ENCODE measurements around the gene MYO7B.
"Not testable (repeated sequence)": the region's sequence is repeated elsewhere in the genome, so short reads cannot be mapped to it uniquely, and the experiment has no call there.

MYO7B gene

DNA sequence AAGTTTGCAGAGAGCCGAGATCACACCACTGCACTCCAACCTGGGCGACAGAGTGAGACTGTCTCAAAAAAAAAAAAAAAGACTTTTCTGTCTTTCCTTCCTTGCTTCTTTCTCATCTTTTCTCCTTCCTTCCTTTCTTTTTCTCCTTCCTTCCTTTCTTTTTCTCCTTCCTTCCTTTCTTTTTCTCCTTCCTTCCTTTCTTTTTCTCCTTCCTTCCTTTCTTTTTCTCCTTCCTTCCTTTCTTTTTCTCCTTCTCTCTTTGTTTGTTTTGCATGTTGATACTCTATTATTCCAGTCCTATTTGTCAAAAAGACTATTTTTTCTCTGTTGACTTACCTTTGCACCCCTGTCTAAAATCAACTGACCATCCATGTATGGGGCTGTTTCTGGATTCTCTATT is 36.9 kb downstream of the MYO7B start:
- not testable (repeated sequence) for H2BK15ac ChIP-seq (ENCODE audit: low read length); H3K27ac ChIP-seq (replicated peaks; ENCODE audit: low read length); H3K23ac ChIP-seq (ENCODE audit: low read depth, low read length, poor library complexity); H3K4ac ChIP-seq (ENCODE audit: low read length); H2BK12ac ChIP-seq (ENCODE audit: low read length); H3K14ac ChIP-seq (ENCODE audit: low read length); H4K8ac ChIP-seq (ENCODE audit: low read depth, low read length); H3K9ac ChIP-seq (ENCODE audit: low read depth, low read length, poor library complexity); H2BK5ac ChIP-seq (ENCODE audit: low read length); H2AK5ac ChIP-seq (ENCODE audit: low read depth, low read length); H3K79me1 ChIP-seq (ENCODE audit: low read depth, low read length); DNase-seq (ENCODE audit: low spot score); H3K4me3 ChIP-seq (ENCODE audit: low read length in 2 of 2); H3K9me3 ChIP-seq (replicated peaks in 1 of 2; ENCODE audit: control insufficient read depth in 2 of 2, insufficient read depth in 1 of 2, low read depth in 1 of 2, low read length in 2 of 2); H4K91ac ChIP-seq (ENCODE audit: low read depth, low read length, poor library complexity); H3K18ac ChIP-seq (ENCODE audit: low read length); H3K4me2 ChIP-seq (ENCODE audit: insufficient read depth, low read length, poor library complexity, severe bottlenecking); H2AFZ ChIP-seq (ENCODE audit: low read length); H3K36me3 ChIP-seq (replicated peaks in 1 of 2; ENCODE audit: control insufficient read depth in 2 of 2, insufficient read depth in 2 of 2, low read length in 2 of 2); H3K4me1 ChIP-seq (ENCODE audit: control insufficient read depth in 2 of 2, insufficient read depth in 1 of 2, low read depth in 1 of 2, low read length in 2 of 2); H2BK120ac ChIP-seq (ENCODE audit: low read depth, low read length)
- WGBS, 2 donors (ENCODE audit: extremely low coverage in 2 of 2, insufficient read length in 2 of 2, insufficient replicate concordance in 1 of 2), result no CpG with 5 or more reads among the region's 2 CpGs
- peaks cover 0 to 47% (median 0%) of the 10 kb centered on the region in 3 experiments for H3K27me3 ChIP-seq (ENCODE audit: control insufficient read depth in 3 of 3, insufficient read depth in 3 of 3, low read depth in 1 of 3, low read length in 3 of 3)

GRCh38 chr2:127572841-127573240 is 37.4 kb downstream of the MYO7B start:
- no peak for DNase-seq (ENCODE audit: low spot score)
- Histone ChIP-seq H4K8ac (ENCODE audit: low read depth, low read length) (no peak overlapping the region), H3K23ac (ENCODE audit: low read depth, low read length, poor library complexity) (no peak overlapping the region), H3K14ac (ENCODE audit: low read length) (no peak overlapping the region), H2BK5ac (ENCODE audit: low read length) (no peak overlapping the region), H4K91ac (ENCODE audit: low read depth, low read length, poor library complexity) (no peak overlapping the region), H2BK15ac (ENCODE audit: low read length) (no peak overlapping the region), H3K18ac (ENCODE audit: low read length) (no peak overlapping the region), H2AK5ac (ENCODE audit: low read depth, low read length) (no peak overlapping the region), H2AFZ (ENCODE audit: low read length) (no peak overlapping the region), H3K27ac (replicated peaks; ENCODE audit: low read length) (no peak overlapping the region), H3K9ac (ENCODE audit: low read depth, low read length, poor library complexity) (no peak overlapping the region), H3K4me1 (ENCODE audit: control insufficient read depth in 2 of 2, insufficient read depth in 1 of 2, low read depth in 1 of 2, low read length in 2 of 2) (no peaks in the 10 kb centered on the region), H3K79me1 (ENCODE audit: low read depth, low read length) (no peaks in the 10 kb centered on the region), H2BK12ac (ENCODE audit: low read length) (no peak overlapping the region), H3K36me3 (replicated peaks in 1 of 2; ENCODE audit: control insufficient read depth in 2 of 2, insufficient read depth in 2 of 2, low read length in 2 of 2) (no peaks in the 10 kb centered on the region), H2BK120ac (ENCODE audit: low read depth, low read length) (no peak overlapping the region), H3K27me3 (ENCODE audit: control insufficient read depth in 3 of 3, insufficient read depth in 3 of 3, low read depth in 1 of 3, low read length in 3 of 3) (peaks cover 0 to 43% (median 0%) of the 10 kb centered on the region in 3 experiments), H3K9me3 (replicated peaks in 1 of 2; ENCODE audit: control insufficient read depth in 2 of 2, insufficient read depth in 1 of 2, low read depth in 1 of 2, low read length in 2 of 2) (no peaks in the 10 kb centered on the region), H3K4ac (ENCODE audit: low read length) (no peak overlapping the region), H3K4me3 (ENCODE audit: low read length in 2 of 2) (no peak overlapping the region), H3K4me2 (ENCODE audit: insufficient read depth, low read length, poor library complexity, severe bottlenecking) (no peak overlapping the region)
- no CpG with 5 or more reads among the region's 5 CpGs for whole genome bisulfite sequencing, 2 donors (ENCODE audit: extremely low coverage in 2 of 2, insufficient read length in 2 of 2, insufficient replicate concordance in 1 of 2)

GRCh38 chr2:127573298-127573697 is 37.8 kb downstream of the MYO7B start:
- Histone ChIP-seq H3K14ac (ENCODE audit: low read length) (no peak overlapping the region), H2BK12ac (ENCODE audit: low read length) (no peak overlapping the region), H3K4ac (ENCODE audit: low read length) (no peak overlapping the region), H3K9me3 (replicated peaks in 1 of 2; ENCODE audit: control insufficient read depth in 2 of 2, insufficient read depth in 1 of 2, low read depth in 1 of 2, low read length in 2 of 2) (no peaks in the 10 kb centered on the region), H3K4me2 (ENCODE audit: insufficient read depth, low read length, poor library complexity, severe bottlenecking) (no peak overlapping the region), H3K23ac (ENCODE audit: low read depth, low read length, poor library complexity) (no peak overlapping the region), H3K4me3 (ENCODE audit: low read length in 2 of 2) (no peak overlapping the region), H3K18ac (ENCODE audit: low read length) (no peak overlapping the region), H3K79me1 (ENCODE audit: low read depth, low read length) (no peaks in the 10 kb centered on the region), H4K8ac (ENCODE audit: low read depth, low read length) (no peak overlapping the region), H3K27me3 (ENCODE audit: control insufficient read depth in 3 of 3, insufficient read depth in 3 of 3, low read depth in 1 of 3, low read length in 3 of 3) (peaks cover 0 to 41% (median 0%) of the 10 kb centered on the region in 3 experiments), H2BK15ac (ENCODE audit: low read length) (no peak overlapping the region), H2AFZ (ENCODE audit: low read length) (no peak overlapping the region), H2BK5ac (ENCODE audit: low read length) (no peak overlapping the region), H4K91ac (ENCODE audit: low read depth, low read length, poor library complexity) (no peak overlapping the region), H3K4me1 (ENCODE audit: control insufficient read depth in 2 of 2, insufficient read depth in 1 of 2, low read depth in 1 of 2, low read length in 2 of 2) (no peaks in the 10 kb centered on the region), H3K36me3 (replicated peaks in 1 of 2; ENCODE audit: control insufficient read depth in 2 of 2, insufficient read depth in 2 of 2, low read length in 2 of 2) (no peaks in the 10 kb centered on the region), H3K27ac (replicated peaks; ENCODE audit: low read length) (no peak overlapping the region), H3K9ac (ENCODE audit: low read depth, low read length, poor library complexity) (no peak overlapping the region), H2BK120ac (ENCODE audit: low read depth, low read length) (no peak overlapping the region), H2AK5ac (ENCODE audit: low read depth, low read length) (no peak overlapping the region)
- no peak for DNase-seq (ENCODE audit: low spot score)
- WGBS, 2 donors (ENCODE audit: extremely low coverage in 2 of 2, insufficient read length in 2 of 2, insufficient replicate concordance in 1 of 2), result no CpG with 5 or more reads among the region's 6 CpGs

DNA sequence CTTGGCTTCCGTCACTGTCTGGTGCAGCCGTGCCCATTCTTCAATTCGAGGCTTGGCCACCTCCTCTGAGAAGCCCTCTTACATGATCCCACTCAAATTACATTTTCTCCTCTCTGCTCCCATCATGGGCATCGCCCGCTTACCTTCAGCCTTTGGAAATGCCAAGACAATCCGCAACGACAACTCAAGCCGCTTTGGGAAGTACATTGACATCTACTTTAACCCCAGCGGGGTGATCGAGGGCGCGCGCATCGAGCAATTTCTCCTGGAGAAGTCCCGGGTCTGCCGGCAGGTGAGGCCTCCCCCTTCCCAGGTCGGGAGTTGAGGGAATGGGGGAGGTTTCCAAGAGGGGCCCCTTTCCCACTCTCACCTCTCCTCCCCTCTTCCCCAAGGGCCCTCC is 38.3 kb downstream of the MYO7B start:
- H2BK15ac ChIP-seq (ENCODE audit: low read length), result no peak overlapping the region
- H3K4me2 ChIP-seq (ENCODE audit: insufficient read depth, low read length, poor library complexity, severe bottlenecking), result no peak overlapping the region
- DNase-seq (ENCODE audit: low spot score), result no peak
- no peaks in the 10 kb centered on the region for H3K9me3 ChIP-seq (replicated peaks in 1 of 2; ENCODE audit: control insufficient read depth in 2 of 2, insufficient read depth in 1 of 2, low read depth in 1 of 2, low read length in 2 of 2)
- WGBS, 2 donors (ENCODE audit: extremely low coverage in 2 of 2, insufficient read length in 2 of 2, insufficient replicate concordance in 1 of 2), result no CpG with 5 or more reads among the region's 17 CpGs
- no peak overlapping the region for H3K9ac ChIP-seq (ENCODE audit: low read depth, low read length, poor library complexity)
- no peak overlapping the region for H3K4me3 ChIP-seq (ENCODE audit: low read length in 2 of 2)
- no peak overlapping the region for H3K27ac ChIP-seq (replicated peaks; ENCODE audit: low read length)
- no peak overlapping the region for H2BK120ac ChIP-seq (ENCODE audit: low read depth, low read length)
- H2BK12ac ChIP-seq (ENCODE audit: low read length), result no peak overlapping the region
- H3K27me3 ChIP-seq (ENCODE audit: control insufficient read depth in 3 of 3, insufficient read depth in 3 of 3, low read depth in 1 of 3, low read length in 3 of 3), result peaks cover 0 to 40% (median 0%) of the 10 kb centered on the region in 3 experiments
- no peak overlapping the region for H3K14ac ChIP-seq (ENCODE audit: low read length)
- no peak overlapping the region for H3K18ac ChIP-seq (ENCODE audit: low read length)
- H3K4ac ChIP-seq (ENCODE audit: low read length), result no peak overlapping the region
- no peaks in the 10 kb centered on the region for H3K79me1 ChIP-seq (ENCODE audit: low read depth, low read length)
- no peaks in the 10 kb centered on the region for H3K4me1 ChIP-seq (ENCODE audit: control insufficient read depth in 2 of 2, insufficient read depth in 1 of 2, low read depth in 1 of 2, low read length in 2 of 2)
- no peaks in the 10 kb centered on the region for H3K36me3 ChIP-seq (replicated peaks in 1 of 2; ENCODE audit: control insufficient read depth in 2 of 2, insufficient read depth in 2 of 2, low read length in 2 of 2)
- no peak overlapping the region for H2BK5ac ChIP-seq (ENCODE audit: low read length)
- no peak overlapping the region for H4K8ac ChIP-seq (ENCODE audit: low read depth, low read length)
- no peak overlapping the region for H2AFZ ChIP-seq (ENCODE audit: low read length)
- no peak overlapping the region for H4K91ac ChIP-seq (ENCODE audit: low read depth, low read length, poor library complexity)
- H2AK5ac ChIP-seq (ENCODE audit: low read depth, low read length), result no peak overlapping the region
- H3K23ac ChIP-seq (ENCODE audit: low read depth, low read length, poor library complexity), result no peak overlapping the region
